HepG2 (cell line): ENCODE data around the gene PELI2. TPM values are rescaled to one million over a fixed set of nuclear protein-coding genes. Genes with fewer than 3 reads are reported as not detected.

Source experiments
- ATAC-seq: fragments of 200-7000 bp; cut with Tn5 transposase; 3 replicates; pipeline ENCODE4 v1.9.1; 2020; ENCODE audit warnings: mild to moderate bottlenecking, moderate library complexity
- BruUV-seq: library from RNA; stranded (reverse); fragments of 400-500 nt; replicated peaks from 2 replicates; lab custom pipeline; 2021; lab: Mats Ljungman, UMichigan
- CTCF ChIA-PET: fragments of 300-600 bp; formaldehyde crosslinking; extraction: SDS; loops from one replicate; lab custom pipeline; 2021; ENCODE audit warnings: low total read pairs, inconsistent platforms, low intra/inter-chr PET ratio; lab: Yijun Ruan, JAX
- POLR2A ChIA-PET: fragments of 350-600 bp; sonication (Branson Sonifier 250); formaldehyde crosslinking; loops from one replicate; lab custom pipeline; 2020; ENCODE audit warnings: antibody characterized with exemption, inconsistent platforms; lab: Yijun Ruan, JAX
- DNase-seq: peaks from one replicate; pipeline ENCODE4 v3.0.0-alpha.2; 2015; ENCODE audit warnings: low spot score
- FAIRE-seq: peaks from 3 replicates; lab custom pipeline; 2011; peaks lifted over from hg19 to GRCh38; lab: Jason Lieb, UNC
- H2AFZ ChIP-seq: one replicate; pipeline ENCODE4 v1.6.1; 2011; ENCODE audit warnings: low read length, inconsistent platforms
- H3K27ac ChIP-seq: fragments of 300-600 bp; 3 replicates; pipeline ENCODE4 v1.8.0; 2011; ENCODE audit warnings: mixed run types, mild to moderate bottlenecking, mixed read lengths, low read length, inconsistent platforms; ENCODE audit not compliant: insufficient read depth; ENCODE audit errors: extremely low read length
- H3K27me3 ChIP-seq, 2 experiments: fragments of 200-600 bp in 1 of 2; 2 replicates in 1 of 2; 3 replicates in 1 of 2; pipeline versions ENCODE4 v1.6.0 to v1.8.0; 2011; ENCODE audit warnings: low read length in 2 of 2, mild to moderate bottlenecking in 2 of 2, moderate library complexity in 2 of 2, inconsistent platforms in 1 of 2; ENCODE audit not compliant: insufficient read depth in 2 of 2, control insufficient read depth in 1 of 2
- H3K36me3 ChIP-seq, 2 experiments: fragments of 200-600 bp in 1 of 2; replicated peaks in 1 of 2; 2 replicates in 1 of 2; 3 replicates in 1 of 2; pipeline versions ENCODE4 v1.5.1 to v1.8.0; 2011; ENCODE audit warnings: low read length in 2 of 2, inconsistent platforms in 1 of 2; ENCODE audit not compliant: insufficient read depth in 2 of 2, control insufficient read depth in 1 of 2
- H3K4me1 ChIP-seq: 2 replicates; pipeline ENCODE4 v1.5.1; 2012; ENCODE audit warnings: low read length, inconsistent platforms; ENCODE audit not compliant: insufficient read depth
- H3K4me2 ChIP-seq: 2 replicates; pipeline ENCODE4 v1.6.0; 2011; ENCODE audit warnings: low read depth, low read length, inconsistent platforms
- H3K4me3 ChIP-seq, 3 experiments: fragments of 200-600 bp in 1 of 3; sonication (generic), shearing (Covaris generic) in 1 of 3; replicated peaks in 1 of 3; 2 replicates each; pipeline ENCODE4 v1.5.1; 2011 to 2016; ENCODE audit warnings: low read length in 3 of 3, inconsistent platforms in 2 of 3, low read depth in 2 of 3, mild to moderate bottlenecking in 2 of 3, control low read depth in 1 of 3, mixed read lengths in 1 of 3; ENCODE audit not compliant: insufficient read depth in 1 of 3
- H3K79me2 ChIP-seq: one replicate; pipeline ENCODE4 v1.6.1; 2011; ENCODE audit warnings: low read length, inconsistent platforms; ENCODE audit not compliant: insufficient read depth
- H3K9ac ChIP-seq: 2 replicates; pipeline ENCODE4 v1.6.0; 2011; ENCODE audit warnings: mild to moderate bottlenecking, low read depth, low read length, inconsistent platforms; ENCODE audit not compliant: insufficient read depth
- H3K9me3 ChIP-seq: 2 replicates; pipeline ENCODE4 v1.5.1; 2012; ENCODE audit warnings: mild to moderate bottlenecking, low read length
- H4K20me1 ChIP-seq: 2 replicates; pipeline ENCODE4 v1.6.0; 2011; ENCODE audit warnings: inconsistent platforms, mild to moderate bottlenecking, low read length, moderate library complexity; ENCODE audit not compliant: insufficient read depth
- ELF3 ChIP-seq: IDR thresholded peaks from 2 replicates; pipeline ENCODE4 v1.6.1; 2016; ENCODE audit warnings: missing genetic modification reagents, missing compliant biosample characterization
- KDM3A ChIP-seq: IDR thresholded peaks from 2 replicates; pipeline ENCODE4 v1.6.1; 2018; ENCODE audit warnings: low read depth, missing compliant biosample characterization
- PHF8 ChIP-seq: sonication (generic); formaldehyde crosslinking; IDR thresholded peaks from 2 replicates; pipeline ENCODE4 v1.5.0; 2020; ENCODE audit warnings: missing genetic modification reagents
- SIN3B ChIP-seq: fragments of 150-350 bp; IDR thresholded peaks from 2 replicates; pipeline ENCODE4 v1.6.1; 2014; ENCODE audit warnings: low read length
- SPEN ChIP-seq: sonication (generic); formaldehyde crosslinking; IDR thresholded peaks from 2 replicates; pipeline ENCODE4 v1.5.1; 2020; ENCODE audit warnings: low read depth, mild to moderate bottlenecking, missing genetic modification reagents
- SRSF1 ChIP-seq: fragments of 200-400 bp; formaldehyde crosslinking; optimal IDR thresholded peaks from 2 replicates; pipeline ENCODE3; 2017; ENCODE audit warnings: mild to moderate bottlenecking, low read depth, low read length, moderate library complexity
- ZBTB3 ChIP-seq: sonication (generic); formaldehyde crosslinking; IDR thresholded peaks from 2 replicates; pipeline ENCODE4 v1.4.0; 2020; ENCODE audit warnings: low read depth, mild to moderate bottlenecking, moderate library complexity, missing genetic modification reagents, borderline replicate concordance
- ZNF318 ChIP-seq: sonication (generic); formaldehyde crosslinking; IDR thresholded peaks from 2 replicates; pipeline ENCODE4 v1.4.0; 2020; ENCODE audit warnings: mild to moderate bottlenecking, missing genetic modification reagents
- ZNF567 ChIP-seq: sonication (generic); formaldehyde crosslinking; IDR thresholded peaks from 2 replicates; pipeline ENCODE4 v1.8.1; 2023; ENCODE audit warnings: mild to moderate bottlenecking, missing genetic modification reagents, borderline replicate concordance
- ZNF816 ChIP-seq: sonication (generic); formaldehyde crosslinking; IDR thresholded peaks from 2 replicates; pipeline ENCODE4 v1.8.0; 2022; ENCODE audit warnings: missing genetic modification reagents, mild to moderate bottlenecking, borderline replicate concordance
- ZSCAN20 ChIP-seq: sonication (generic); formaldehyde crosslinking; IDR thresholded peaks from 2 replicates; pipeline ENCODE4 v1.4.0; 2020; ENCODE audit warnings: missing genetic modification reagents, mild to moderate bottlenecking, borderline replicate concordance
- WGBS: methylation state at CpG from one replicate; pipeline ENCODE4 v1.1.6; 2017; ENCODE audit warnings: low lambda C conversion rate; 5-methylcytosine and 5-hydroxymethylcytosine counted together
- in situ Hi-C: cut with HindIII; loops from 2 replicates; pipeline ENCODE4 v1.10.0; 2017; ENCODE audit warnings: low pct_unique_long_range_greater_than_20kb; ENCODE audit not compliant: extremely low pct_ligation_motif_present
- intact Hi-C: fragments of 100-400 bp; cut with micrococcal nuclease; formaldehyde crosslinking; loops from one replicate; pipeline ENCODE4 v1.10.0; 2022; ENCODE audit not compliant: unreplicated experiment
- polyA plus RNA-seq, 8 experiments: library from polyadenylated mRNA; depleted of rRNA in 3 of 8; stranded (reverse) in 7 of 8; unstranded in 1 of 8; fragments of >200 nt; fragmentation: Illumina TruSeq in 4 of 8; extraction: Trizol in 4 of 8; gene quantifications; 2 replicates each; pipeline versions ENCODE4 v1.2.1 to v1.2.3, GENCODE V29; 2011 to 2016; ENCODE audit warnings: low read depth in 4 of 8, missing spikeins in 1 of 8, mixed read lengths in 1 of 8; ENCODE audit not compliant: insufficient read depth in 1 of 8
- total RNA-seq, 5 experiments: library from RNA; depleted of rRNA; stranded (reverse); fragments of >200 nt; fragmentation: Illumina TruSeq; extraction: Trizol; gene quantifications; 2 replicates each; pipeline ENCODE4 v1.2.3, GENCODE V29; 2016; ENCODE audit warnings: low read depth in 1 of 5

Gene PELI2
- total and polyA plus RNA-seq, 2 of the 13 experiments (the other 11 are each of a cell fraction or from before 2014, with no cell fraction given): 0.07 TPM; not detected in 1

- H3K27ac ChIP-seq: no peak overlapping the region
- ATAC-seq (no peak), FAIRE-seq (no peak), DNase-seq (no peak)
- no peaks in the 10 kb centered on the region for H3K79me2 ChIP-seq
- CTCF ChIA-PET: no interaction called here
- intact Hi-C loops: no loop called here
- H3K4me1 ChIP-seq: no peaks in the 10 kb centered on the region
- BruUV-seq: no TSS peak
- no peak overlapping the region for H3K4me3 ChIP-seq
- POLR2A ChIA-PET: no interaction called here
- H3K36me3 ChIP-seq: no peaks in the 10 kb centered on the region
- in situ Hi-C loops: no loop called here
- H3K9ac ChIP-seq: no peak overlapping the region
- no peaks in the 10 kb centered on the region for H3K9me3 ChIP-seq
- no peak overlapping the region for H2AFZ ChIP-seq
- 4% methylated on average over 1 of the region's 1 CpG for WGBS
- H4K20me1 ChIP-seq: no peaks in the 10 kb centered on the region
- no peak for TF ChIP-seq SRSF1
- peaks cover 0 to 7% of the 10 kb centered on the region in 2 experiments; a peak in 2 of 5 replicates for H3K27me3 ChIP-seq
- no peak overlapping the region for H3K4me2 ChIP-seq
Measured at GRCh38 chr14:56144176-56144575, 26.0 kb downstream of the PELI2 start.

GRCh38 chr14:56145181-56145769, 27.1 kb downstream of the PELI2 start:
- POLR2A ChIA-PET: no interaction called here
- no peak for FAIRE-seq
- no peak for TF ChIP-seq ZNF816 (CRISPR knock-in tag)
- no peak for TF ChIP-seq ZBTB3 (CRISPR knock-in tag)
- no peak for TF ChIP-seq ELF3 (CRISPR knock-in tag)
- no peak for TF ChIP-seq PHF8
- no peak for TF ChIP-seq KDM3A (CRISPR knock-in tag)
- no peak for TF ChIP-seq ZNF567 (CRISPR knock-in tag)
- TF ChIP-seq ZSCAN20 (CRISPR knock-in tag): no peak
- no peak for TF ChIP-seq ZNF318 (CRISPR knock-in tag)
- TF ChIP-seq SIN3B: no peak
- no peak for TF ChIP-seq SPEN (CRISPR knock-in tag)

More at GRCh38 chr14:56145181-56145769, 27.1 kb downstream of the PELI2 start:
- BruUV-seq: no TSS peak
- 21% methylated on average over 5 of the region's 5 CpGs for WGBS
- Histone ChIP-seq H3K9me3 (no peaks in the 10 kb centered on the region), H3K27ac (no peak overlapping the region), H3K9ac (no peak overlapping the region), H3K4me2 (no peak overlapping the region), H3K79me2 (no peaks in the 10 kb centered on the region), H4K20me1 (no peaks in the 10 kb centered on the region), H3K4me3 (no peak overlapping the region), H3K36me3 (no peaks in the 10 kb centered on the region), H3K27me3 (peaks cover 0 to 7% of the 10 kb centered on the region in 2 experiments; a peak in 2 of 5 replicates), H2AFZ (no peak overlapping the region), H3K4me1 (no peaks in the 10 kb centered on the region)
- ATAC-seq (no peak), DNase-seq (no peak)
- intact Hi-C loops (no loop called here), in situ Hi-C loops (no loop called here)
- CTCF ChIA-PET: no interaction called here
